Measurements from ENCODE around the gene UBR4.
"Not testable (repeated sequence)": the region's sequence is repeated elsewhere in the genome, so short reads cannot be mapped to it uniquely, and the experiment has no call there.

Gene UBR4

GRCh38 chr1:19220080-19220846 lies 10.2 kb upstream of the UBR4 start:
- in situ Hi-C loops (cut with MboI; ENCODE audit: low sequenced_read_pairs), result no loop called here

GRCh38 chr1:19219451-19219850 lies 9.4 kb upstream of the UBR4 start:
- in situ Hi-C loops (cut with MboI; ENCODE audit: low sequenced_read_pairs), result no loop called here

- in situ Hi-C loops (cut with MboI; ENCODE audit: low sequenced_read_pairs), result not testable (repeated sequence)
These were observed 6.5 kb upstream of the UBR4 start for GRCh38 chr1:19216585-19216984.

GRCh38 chr1:19213580-19213979 lies 3.5 kb upstream of the UBR4 start:
- in situ Hi-C loops (cut with MboI; ENCODE audit: low sequenced_read_pairs), result no loop called here

- in situ Hi-C loops (cut with MboI; ENCODE audit: low sequenced_read_pairs), result no loop called here
These were observed 2.1 kb upstream of the UBR4 start for GRCh38 chr1:19212167-19212566.

GRCh38 chr1:19210772-19211549 lies 895 bp upstream of the UBR4 start:
- in situ Hi-C loops (cut with MboI; ENCODE audit: low sequenced_read_pairs), result no loop called here

- in situ Hi-C loops (cut with MboI; ENCODE audit: low sequenced_read_pairs), result no loop called here
These were observed 552 bp downstream of the UBR4 start for GRCh38 chr1:19209439-19209989.

- in situ Hi-C loops (cut with MboI; ENCODE audit: low sequenced_read_pairs), result no loop called here
These were observed 1.2 kb downstream of the UBR4 start for GRCh38 chr1:19208710-19209438.

GRCh38 chr1:19206947-19207346 lies 3.1 kb downstream of the UBR4 start:
- in situ Hi-C loops (cut with MboI; ENCODE audit: low sequenced_read_pairs), result no loop called here

GRCh38 chr1:19205845-19206244 lies 4.2 kb downstream of the UBR4 start:
- in situ Hi-C loops (cut with MboI; ENCODE audit: low sequenced_read_pairs), result no loop called here

GRCh38 chr1:19205403-19205802 lies 4.7 kb downstream of the UBR4 start:
- in situ Hi-C loops (cut with MboI; ENCODE audit: low sequenced_read_pairs), result no loop called here

GRCh38 chr1:19204446-19205266 lies 5.4 kb downstream of the UBR4 start:
- in situ Hi-C loops (cut with MboI; ENCODE audit: low sequenced_read_pairs), result no loop called here

GRCh38 chr1:19203440-19203839 lies 6.6 kb downstream of the UBR4 start:
- in situ Hi-C loops (cut with MboI; ENCODE audit: low sequenced_read_pairs), result no loop called here

GRCh38 chr1:19202396-19202795 lies 7.7 kb downstream of the UBR4 start:
- in situ Hi-C loops (cut with MboI; ENCODE audit: low sequenced_read_pairs), result no loop called here

- in situ Hi-C loops (cut with MboI; ENCODE audit: low sequenced_read_pairs), result no loop called here
These were observed 10.0 kb downstream of the UBR4 start for GRCh38 chr1:19199969-19200604.

GRCh38 chr1:19199329-19199968 lies 10.6 kb downstream of the UBR4 start:
- in situ Hi-C loops (cut with MboI; ENCODE audit: low sequenced_read_pairs), result no loop called here

GRCh38 chr1:19198820-19199219 lies 11.2 kb downstream of the UBR4 start:
- in situ Hi-C loops (cut with MboI; ENCODE audit: low sequenced_read_pairs), result no loop called here

GRCh38 chr1:19197845-19198244 lies 12.2 kb downstream of the UBR4 start:
- in situ Hi-C loops (cut with MboI; ENCODE audit: low sequenced_read_pairs), result no loop called here

GRCh38 chr1:19196331-19196730 lies 13.7 kb downstream of the UBR4 start:
- in situ Hi-C loops (cut with MboI; ENCODE audit: low sequenced_read_pairs), result no loop called here

GRCh38 chr1:19193004-19193403 lies 17.1 kb downstream of the UBR4 start:
- in situ Hi-C loops (cut with MboI; ENCODE audit: low sequenced_read_pairs), result no loop called here
